Activated naive CD8-positive, alpha-beta T cell treated with anti-CD3 and anti-CD28 coated beads, Interleukin-2, amount 50 U/mL, for 16 hours (primary cell): ENCODE results near the gene CFAP46.

Experiments used
- DNase-seq: peaks from one replicate; pipeline ENCODE4 v3.0.0-alpha.2; 2020; ENCODE audit warnings: low read depth, low spot score

Gene CFAP46

DNA sequence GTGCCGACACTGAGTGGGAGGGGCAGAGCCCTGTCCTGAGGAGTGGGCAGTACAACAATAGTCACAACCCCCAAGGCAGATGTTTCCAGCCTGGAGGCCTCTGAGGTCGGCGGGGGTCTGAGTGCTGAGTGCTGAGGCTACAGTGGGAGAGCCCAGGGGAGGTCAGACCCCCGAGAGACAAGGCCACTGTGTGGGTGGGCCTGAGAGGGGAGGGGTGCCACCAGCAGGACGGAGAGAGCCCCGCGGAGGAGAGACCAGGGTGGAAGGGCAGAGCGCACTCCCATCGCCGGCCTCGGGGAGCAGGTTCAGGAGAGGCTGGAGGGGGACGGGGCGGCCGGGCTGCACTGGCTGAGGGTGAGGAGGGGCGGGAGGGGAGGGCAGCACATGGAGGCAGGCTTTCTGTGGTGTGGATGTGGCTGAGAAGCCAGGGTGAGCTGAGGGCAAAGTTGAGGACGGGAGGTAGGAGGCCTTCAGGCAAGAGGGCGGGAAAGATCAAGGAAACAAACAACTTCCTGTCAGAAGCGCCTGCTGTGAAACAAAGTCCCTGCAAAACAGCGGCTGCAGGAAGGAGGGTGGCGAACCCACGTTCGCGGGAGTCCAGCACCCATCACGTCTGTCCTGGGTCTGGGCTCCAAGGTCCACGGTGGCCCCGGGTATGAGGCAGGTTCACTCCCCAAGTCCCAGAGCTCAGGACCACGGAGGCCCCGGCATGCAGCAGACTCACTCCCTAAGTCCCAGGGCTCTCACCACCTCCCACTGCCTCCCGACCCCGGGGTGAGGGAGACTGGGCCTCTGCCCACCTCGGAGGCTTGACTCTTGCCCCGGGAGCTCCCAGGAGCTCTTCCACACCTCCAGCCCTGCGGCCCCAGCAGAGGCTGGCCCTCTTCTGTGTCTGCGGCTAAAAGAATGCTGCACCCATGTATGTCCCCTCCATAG lies 79.6 kb downstream of the CFAP46 start:
- no peak for DNase-seq

- DNase-seq = no peak
Measured at GRCh38 chr10:132861884-132862461, 80.4 kb downstream of the CFAP46 start.

- no peak for DNase-seq
Measured at GRCh38 chr10:132861116-132861691, 81.2 kb downstream of the CFAP46 start.

DNA sequence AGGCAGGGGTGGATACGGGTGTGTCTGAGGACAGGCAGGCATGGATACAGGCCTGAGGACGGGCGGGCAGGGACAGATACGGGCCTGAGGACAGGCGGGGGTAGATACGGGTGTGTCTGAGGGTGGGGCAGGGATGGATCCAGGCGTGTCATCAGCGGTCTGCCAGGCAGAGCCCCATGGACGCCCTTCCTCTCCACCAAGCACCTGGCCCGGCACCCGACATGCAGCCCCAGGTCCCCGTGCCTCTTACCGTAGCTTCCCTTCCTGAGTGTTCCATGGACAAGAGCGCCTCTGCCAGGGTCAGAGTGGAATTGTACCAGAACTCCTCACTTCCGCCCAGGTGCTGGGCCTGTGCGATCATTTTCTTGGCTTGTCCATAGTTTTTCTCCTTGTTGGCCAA lies 81.8 kb downstream of the CFAP46 start:
- no peak for DNase-seq

DNA sequence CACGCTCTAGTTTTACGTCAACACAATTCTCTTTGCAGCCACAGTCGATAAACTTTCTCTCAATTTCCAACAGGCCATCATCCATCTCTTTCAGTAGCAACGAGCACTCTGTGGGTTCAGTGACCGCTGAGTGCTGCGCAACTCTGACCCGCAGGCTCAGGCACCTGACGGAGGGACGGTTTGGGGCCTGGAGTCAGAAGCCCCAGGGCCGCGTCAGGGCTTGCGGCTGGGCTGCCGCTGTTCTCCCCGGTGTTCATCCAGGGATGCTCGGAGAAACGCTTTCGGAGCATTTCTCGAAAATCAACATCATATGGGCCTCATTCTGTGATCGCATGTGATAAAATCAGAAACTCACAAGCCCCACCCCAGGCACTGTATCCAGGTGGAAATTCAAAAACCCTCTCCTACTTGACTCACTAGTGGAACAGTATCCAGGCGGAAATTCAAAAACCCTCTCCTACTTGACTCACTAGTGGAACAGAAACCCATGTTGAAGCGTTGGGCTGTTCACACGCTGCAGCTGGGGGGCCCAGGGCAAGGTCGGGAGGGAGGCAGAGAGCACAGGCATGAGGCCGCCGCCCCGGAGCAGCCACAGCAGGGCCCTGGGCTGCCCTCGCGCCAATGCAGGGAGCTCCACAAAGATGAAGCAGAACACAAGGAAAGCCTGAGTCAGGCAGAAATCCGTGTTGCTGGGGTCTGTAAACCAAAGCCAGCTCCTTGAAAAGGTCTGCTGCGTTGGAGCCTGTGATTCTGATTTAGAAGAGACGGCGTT lies 83.1 kb downstream of the CFAP46 start:
- no peak for DNase-seq

- no peak for DNase-seq
Measured at GRCh38 chr10:132858121-132859081, 84.0 kb downstream of the CFAP46 start.

DNA sequence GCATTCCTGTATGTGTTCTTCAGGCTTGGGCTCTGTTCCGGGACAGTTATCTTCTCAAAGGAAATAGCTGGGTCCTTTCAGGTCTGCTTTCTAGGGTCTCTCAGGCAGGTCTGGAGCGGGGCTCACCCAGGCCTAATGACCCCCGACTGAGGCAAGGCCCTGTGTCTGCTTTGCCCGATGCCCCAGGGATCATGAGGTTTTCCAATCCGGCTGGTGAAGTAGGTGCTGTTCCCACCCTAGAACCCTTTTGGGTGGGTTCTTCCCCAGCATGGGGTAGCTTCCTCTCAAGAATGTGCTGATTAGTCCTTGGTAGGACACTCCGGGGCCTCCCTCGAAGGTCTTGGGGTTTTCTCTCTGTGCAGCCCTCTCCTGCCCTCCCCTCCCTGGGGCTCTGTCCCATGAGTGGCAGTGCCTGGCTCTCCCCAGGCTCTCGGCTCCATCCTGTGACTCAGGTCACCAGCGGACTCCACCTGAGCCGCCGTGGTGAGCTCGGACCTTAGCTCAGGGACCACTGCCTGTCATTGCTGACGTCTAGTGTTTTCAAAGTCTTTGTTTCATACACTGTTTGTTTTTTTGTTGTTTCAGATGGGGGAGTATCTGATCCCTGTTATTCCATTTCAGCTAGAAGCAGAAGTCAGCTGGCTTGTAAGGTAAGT lies 85.4 kb downstream of the CFAP46 start:
- no peak for DNase-seq

DNA sequence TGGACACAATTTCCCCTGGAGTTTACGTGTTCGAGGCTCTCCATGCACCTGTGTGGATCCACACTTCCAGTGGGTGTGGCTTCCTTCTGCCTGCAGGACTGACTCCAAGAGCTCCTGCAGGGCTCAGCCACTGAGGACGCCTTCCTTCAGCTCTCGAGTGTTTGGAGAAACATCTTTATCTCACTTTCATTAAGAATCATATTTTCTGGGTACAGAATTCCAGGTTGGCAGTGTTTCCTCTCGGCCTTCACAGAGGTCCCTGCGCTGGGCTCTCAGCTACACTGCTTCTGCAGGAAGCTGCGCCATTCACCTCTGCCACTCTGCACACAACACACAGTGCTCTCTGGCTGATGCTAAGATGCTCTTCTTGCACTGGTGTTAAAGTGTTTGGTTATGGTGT lies 86.5 kb downstream of the CFAP46 start:
- no peak for DNase-seq

GRCh38 chr10:132851451-132851850 lies 90.9 kb downstream of the CFAP46 start:
- DNase-seq = no peak

DNA sequence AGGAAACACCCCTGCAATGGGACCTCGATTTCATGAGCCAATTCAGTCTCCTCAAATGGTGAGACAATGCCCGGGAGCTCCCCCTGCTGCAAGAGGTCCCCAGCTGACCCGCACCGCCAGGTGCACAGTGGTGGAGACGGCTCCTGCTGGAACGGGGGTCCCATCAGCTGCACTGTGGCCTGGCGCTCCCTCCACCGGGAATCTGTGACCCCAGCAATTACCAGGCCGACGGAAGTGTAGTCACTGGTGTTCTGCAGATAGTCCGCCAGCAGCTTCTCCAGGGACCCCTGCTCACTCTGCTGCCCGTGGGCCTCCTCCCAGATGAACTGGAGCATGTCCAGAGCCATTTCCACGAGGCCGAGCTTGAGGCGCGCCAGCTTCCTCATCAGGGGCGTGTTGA lies 91.5 kb downstream of the CFAP46 start:
- DNase-seq = no peak

DNA sequence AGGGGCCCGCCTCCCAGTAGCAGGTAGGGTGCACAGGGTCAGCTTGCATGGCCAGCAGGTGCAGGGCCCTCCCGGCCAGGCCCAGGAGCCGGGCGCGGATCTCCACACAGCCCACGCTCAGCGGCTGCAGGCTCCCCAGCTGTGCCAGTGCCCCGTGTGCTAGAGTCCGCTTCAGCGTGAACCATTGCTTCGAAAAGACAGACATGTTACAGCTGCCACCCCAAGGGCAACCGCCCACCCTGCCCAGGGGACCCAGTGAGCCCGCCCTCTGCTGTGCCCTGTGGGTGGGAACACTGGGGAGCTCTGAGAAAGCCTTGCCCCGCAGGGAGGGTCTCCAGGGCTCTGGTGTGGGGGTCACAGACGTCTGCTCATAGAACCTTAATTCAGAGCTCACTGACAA lies 92.1 kb downstream of the CFAP46 start:
- DNase-seq = no peak

- no peak for DNase-seq
Measured at GRCh38 chr10:132849546-132850031, 92.8 kb downstream of the CFAP46 start.

DNA sequence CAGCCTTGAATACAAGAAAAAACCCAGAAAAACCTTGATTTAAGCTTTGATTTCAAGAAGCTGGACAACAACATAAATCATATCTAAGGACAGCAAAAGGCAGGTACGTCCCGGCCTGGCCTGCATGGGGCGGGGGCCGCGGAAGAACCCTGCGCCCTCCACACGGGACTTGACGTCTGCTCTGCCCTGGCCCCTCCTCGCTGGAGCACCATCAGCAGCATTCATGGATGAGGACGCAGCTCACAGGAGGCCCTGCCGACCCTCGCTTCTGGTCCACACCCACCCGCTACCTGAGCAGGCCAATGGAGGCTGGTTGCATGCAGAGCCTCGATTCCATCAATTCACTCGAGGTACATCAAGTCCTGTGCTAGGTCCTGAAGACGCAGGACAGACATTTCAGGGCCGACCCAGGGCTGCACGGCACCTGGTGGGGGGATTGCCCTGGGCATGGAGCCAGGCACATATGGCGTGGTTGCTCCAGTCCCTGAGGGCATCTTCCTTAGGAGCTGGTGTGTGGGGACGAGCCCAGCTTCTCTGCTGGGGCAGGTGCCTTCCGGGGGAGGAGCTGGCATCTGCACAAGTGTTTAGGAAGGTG lies 93.3 kb downstream of the CFAP46 start:
- DNase-seq = no peak

GRCh38 chr10:132848291-132848701 lies 94.1 kb downstream of the CFAP46 start:
- DNase-seq = no peak

GRCh38 chr10:132847856-132848255 lies 94.5 kb downstream of the CFAP46 start:
- DNase-seq = no peak

GRCh38 chr10:132847416-132847777 lies 95.0 kb downstream of the CFAP46 start:
- no peak for DNase-seq

GRCh38 chr10:132846631-132847415 lies 95.5 kb downstream of the CFAP46 start:
- DNase-seq = no peak

GRCh38 chr10:132845780-132846595 lies 96.4 kb downstream of the CFAP46 start:
- no peak for DNase-seq
